SK-N-SH (cell line): ENCODE results near the gene FMO2. TPM values are rescaled to one million over a fixed set of nuclear protein-coding genes. Genes with fewer than 3 reads are reported as not detected.

Experiments
- CTCF ChIA-PET: fragments of 300-600, 350-600 bp; formaldehyde crosslinking; extraction: SDS; loops from one replicate; lab custom pipeline; 2021; lab: Yijun Ruan, JAX
- POLR2A ChIA-PET: fragments of 350-600 bp; sonication (Branson Sonifier 250); formaldehyde crosslinking; extraction: SDS; loops from one replicate; lab custom pipeline; 2020; ENCODE audit warnings: antibody characterized with exemption, inconsistent platforms; lab: Yijun Ruan, JAX
- DNase-seq: peaks from one replicate; pipeline ENCODE4 v3.0.0; 2012
- H2AFZ ChIP-seq: fragments of 200-600 bp; sonication (generic); 2 replicates; pipeline ENCODE4 v1.8.1; 2016; ENCODE audit warnings: antibody characterized with exemption, mild to moderate bottlenecking, low read depth
- H3F3A ChIP-seq: fragments of 200-600 bp; sonication (generic); replicated peaks from 2 replicates; pipeline ENCODE3; 2016; ENCODE audit warnings: antibody characterized with exemption, mild to moderate bottlenecking; ENCODE audit not compliant: insufficient read depth
- H3K27ac ChIP-seq, 2 experiments: fragments of 200-500 bp in 1 of 2; fragments of 200-600 bp in 1 of 2; sonication (Bioruptor generic) in 1 of 2; sonication (generic), shearing (Covaris generic) in 1 of 2; 2 replicates each; pipeline versions ENCODE4 v1.5.1 to v1.6.1; 2014 to 2016; ENCODE audit warnings: low read depth in 2 of 2, inconsistent platforms in 1 of 2, low read length in 1 of 2, mild to moderate bottlenecking in 1 of 2, mixed read lengths in 1 of 2
- H3K27me3 ChIP-seq: fragments of 200-600 bp; sonication (generic), shearing (Covaris generic); 2 replicates; pipeline ENCODE4 v1.6.1; 2016; ENCODE audit warnings: mixed run types; ENCODE audit not compliant: insufficient read depth
- H3K36me3 ChIP-seq, 2 experiments: fragments of 200-500 bp in 1 of 2; fragments of 200-600 bp in 1 of 2; sonication (Bioruptor generic) in 1 of 2; sonication (generic) in 1 of 2; replicated peaks in 1 of 2; 2 replicates each; pipeline versions ENCODE3 to v1.5.1; 2014 to 2016; ENCODE audit warnings: low read length in 1 of 2, mild to moderate bottlenecking in 1 of 2; ENCODE audit not compliant: insufficient read depth in 2 of 2, control insufficient read depth in 1 of 2
- H3K4me1 ChIP-seq, 2 experiments: fragments of 200-500 bp in 1 of 2; fragments of 200-600 bp in 1 of 2; sonication (Bioruptor generic) in 1 of 2; sonication (generic), shearing (Covaris generic) in 1 of 2; 2 replicates each; pipeline versions ENCODE4 v1.5.1 to v1.6.1; 2014 to 2016; ENCODE audit warnings: low read depth in 1 of 2, low read length in 1 of 2, mixed run types in 1 of 2; ENCODE audit not compliant: insufficient read depth in 2 of 2, control insufficient read depth in 1 of 2
- H3K4me2 ChIP-seq: fragments of 200-600 bp; sonication (generic), shearing (Covaris generic); 2 replicates; pipeline ENCODE4 v1.6.1; 2017; ENCODE audit warnings: mixed run types
- H3K4me3 ChIP-seq, 2 experiments: fragments of 200-500 bp in 1 of 2; fragments of 200-600 bp in 1 of 2; sonication (Bioruptor generic) in 1 of 2; sonication (generic), shearing (Covaris generic) in 1 of 2; 2 replicates each; pipeline versions ENCODE4 v1.5.1 to v1.8.1; 2014 to 2016; ENCODE audit warnings: low read depth in 2 of 2, inconsistent platforms in 1 of 2, low read length in 1 of 2, mild to moderate bottlenecking in 1 of 2, mixed read lengths in 1 of 2, moderate library complexity in 1 of 2
- H3K79me2 ChIP-seq: fragments of 200-600 bp; sonication (generic); 2 replicates; pipeline ENCODE4 v1.8.1; 2017; ENCODE audit warnings: mild to moderate bottlenecking; ENCODE audit not compliant: insufficient read depth
- H3K9ac ChIP-seq: fragments of 200-600 bp; sonication (generic); 2 replicates; pipeline ENCODE4 v1.6.1; 2017; ENCODE audit warnings: mixed run types
- H3K9me2 ChIP-seq: fragments of 200-600 bp; sonication (generic); 2 replicates; pipeline ENCODE4 v1.6.1; 2017; ENCODE audit warnings: mixed run types
- H3K9me3 ChIP-seq: fragments of 200-600 bp; sonication (generic); 2 replicates; pipeline ENCODE4 v1.6.1; 2017; ENCODE audit warnings: mixed run types, mild to moderate bottlenecking, moderate library complexity
- H4K20me1 ChIP-seq: fragments of 200-600 bp; sonication (generic); 2 replicates; pipeline ENCODE4 v1.6.1; 2017; ENCODE audit warnings: mild to moderate bottlenecking, mixed run types; ENCODE audit not compliant: insufficient read depth
- EP300 ChIP-seq, 2 experiments: IDR thresholded peaks; 2 replicates each; pipeline versions ENCODE4 v1.4.0 to v1.6.1; 2012; ENCODE audit warnings: borderline replicate concordance in 1 of 2, low read depth in 1 of 2, low read length in 1 of 2
- FOSL2 ChIP-seq: IDR thresholded peaks from 2 replicates; pipeline ENCODE4 v1.4.0; 2012; ENCODE audit warnings: low read depth, mild to moderate bottlenecking, moderate library complexity, borderline replicate concordance
- FOXM1 ChIP-seq: IDR thresholded peaks from 2 replicates; pipeline ENCODE4 v1.4.0; 2012; ENCODE audit warnings: low read depth, mild to moderate bottlenecking
- GABPA ChIP-seq: IDR thresholded peaks from 2 replicates; pipeline ENCODE4 v1.4.0; 2012; ENCODE audit warnings: low read depth, mild to moderate bottlenecking
- GATA2 ChIP-seq: sonication (generic); formaldehyde crosslinking; IDR thresholded peaks from 2 replicates; pipeline ENCODE4 v1.5.0; 2020; ENCODE audit warnings: mild to moderate bottlenecking, missing genetic modification reagents
- JUND ChIP-seq: IDR thresholded peaks from 2 replicates; pipeline ENCODE4 v1.4.0; 2012
- MEF2A ChIP-seq: IDR thresholded peaks from 2 replicates; pipeline ENCODE4 v1.4.0; 2012; ENCODE audit warnings: low read depth, borderline replicate concordance
- MXI1 ChIP-seq: IDR thresholded peaks from 2 replicates; pipeline ENCODE4 v1.6.1; 2012; ENCODE audit warnings: mild to moderate bottlenecking, low read depth, low read length, improper control_type of control experiment
- POLR2AphosphoS5 ChIP-seq: IDR thresholded peaks from 2 replicates; pipeline ENCODE4 v1.6.1; 2012; ENCODE audit warnings: low read depth, low read length
- RAD21 ChIP-seq: IDR thresholded peaks from 2 replicates; pipeline ENCODE4 v1.6.1; 2012; ENCODE audit warnings: mild to moderate bottlenecking, low read length
- RFX5 ChIP-seq: IDR thresholded peaks from 2 replicates; pipeline ENCODE4 v1.6.1; 2012; ENCODE audit warnings: mild to moderate bottlenecking, improper control_type of control experiment, low read length
- SIN3A ChIP-seq: IDR thresholded peaks from 2 replicates; pipeline ENCODE4 v1.6.1; 2012; ENCODE audit warnings: low read depth, mild to moderate bottlenecking, low read length, moderate library complexity, borderline replicate concordance
- TCF12 ChIP-seq: IDR thresholded peaks from 2 replicates; pipeline ENCODE4 v1.4.0; 2012
- WGBS: methylation state at CpG from one replicate; pipeline ENCODE4 v1.1.6; 2017; ENCODE audit warnings: low lambda C conversion rate; 5-methylcytosine and 5-hydroxymethylcytosine counted together
- polyA plus RNA-seq, 3 experiments: library from polyadenylated mRNA; depleted of rRNA; stranded (reverse); fragments of >200 nt; gene quantifications; 2 replicates each; pipeline ENCODE4 v1.2.3, GENCODE V29; 2012
- TF ChIP-seq, protein P1 (sequence below): IDR thresholded peaks from 2 replicates; pipeline ENCODE4; 2012
- TF ChIP-seq, protein P2 (sequence below): IDR thresholded peaks from 2 replicates; pipeline ENCODE4 v1.6.1; 2012; ENCODE audit warnings: mild to moderate bottlenecking, low read depth, low read length, moderate library complexity
- TF ChIP-seq, protein P3 (sequence below): fragments of 200-600 bp; sonication (generic); IDR thresholded peaks from 2 replicates; pipeline ENCODE4 v1.6.1; 2017; ENCODE audit warnings: antibody characterized with exemption, mild to moderate bottlenecking, moderate library complexity

FMO2 gene
- polyA plus RNA-seq, 1 of the 3 experiments (the other 2 are of a cell fraction) = not detected

DNA sequence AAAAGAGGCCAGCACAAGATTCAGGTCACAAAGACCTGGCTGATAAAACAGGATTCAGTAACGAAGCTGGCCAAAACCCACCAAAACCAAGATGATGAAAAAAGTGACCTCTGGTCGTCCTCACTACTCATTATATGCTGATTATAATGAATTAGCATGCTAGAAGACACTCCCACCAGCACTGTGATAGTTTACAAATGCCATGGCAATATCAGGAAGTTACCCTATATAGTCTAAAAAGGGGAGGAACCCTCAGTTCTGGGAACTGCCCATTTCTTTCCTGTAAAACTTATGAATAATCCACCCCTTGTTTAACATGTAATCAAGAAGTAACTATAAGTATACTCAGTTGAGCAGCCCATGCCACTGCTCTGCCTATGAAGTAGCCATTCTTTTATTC lies 26.0 kb upstream of the FMO2 start:
- Histone ChIP-seq H3K9me3 (no peaks in the 10 kb centered on the region), H3K79me2 (no peaks in the 10 kb centered on the region), H3K4me2 (no peak overlapping the region), H3K27me3 (no peaks in the 10 kb centered on the region), H3K4me1 (no peaks in the 10 kb centered on the region), H3K9ac (no peak overlapping the region), H3K4me3 (no peak overlapping the region), H4K20me1 (no peaks in the 10 kb centered on the region), H3K36me3 (no peaks in the 10 kb centered on the region), H3F3A (no peaks in the 10 kb centered on the region), H3K27ac (no peak overlapping the region), H2AFZ (no peak overlapping the region), H3K9me2 (no peaks in the 10 kb centered on the region)
- TF ChIP-seq JUND (no peak), FOXM1 (no peak), EP300 (IDR thresholded peaks at IDR 0.05; ENCODE audit: borderline replicate concordance in 1 of 2, low read depth in 1 of 2, low read length in 1 of 2) (no peak), GABPA (no peak)
- 0% methylated on average over 2 of the region's 2 CpGs for WGBS
- ChIA-PET POLR2A (no interaction called here), CTCF (no interaction called here)
- DNase-seq = no peak

DNA sequence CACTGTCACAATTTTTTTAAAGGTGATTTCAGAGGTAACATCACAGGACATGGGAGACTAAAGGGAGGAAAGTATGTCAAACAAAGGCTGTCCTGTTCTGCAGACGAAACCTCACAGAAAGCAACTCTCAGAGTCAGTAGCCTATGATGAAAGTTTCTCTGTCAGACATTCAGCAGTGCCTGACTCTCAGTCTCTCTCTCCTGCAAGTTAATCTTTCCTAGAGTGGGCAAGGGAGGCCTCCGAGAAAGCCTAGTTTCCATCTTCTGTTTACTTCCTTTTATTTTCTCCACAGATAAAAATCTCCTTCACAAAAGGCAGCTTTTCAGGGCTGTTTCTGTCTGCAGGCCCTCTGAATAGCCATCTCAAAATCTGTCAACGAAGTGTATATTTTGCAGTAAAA lies 24.9 kb upstream of the FMO2 start:
- DNase-seq = no peak
- Histone ChIP-seq H3K4me1 (no peaks in the 10 kb centered on the region), H2AFZ (no peak overlapping the region), H3F3A (no peaks in the 10 kb centered on the region), H3K27ac (no peak overlapping the region), H4K20me1 (no peaks in the 10 kb centered on the region), H3K79me2 (no peaks in the 10 kb centered on the region), H3K27me3 (no peaks in the 10 kb centered on the region; the same call in 1 of the 2 replicates), H3K4me3 (no peak overlapping the region), H3K9me3 (no peaks in the 10 kb centered on the region), H3K36me3 (no peaks in the 10 kb centered on the region), H3K9ac (no peak overlapping the region), H3K9me2 (no peaks in the 10 kb centered on the region), H3K4me2 (no peak overlapping the region)
- ChIA-PET POLR2A (no interaction called here), CTCF (no interaction called here)
- WGBS = 3% methylated on average over 3 of the region's 3 CpGs
- no peak for TF ChIP-seq FOXM1
- no peak for TF ChIP-seq TCF12
- TF ChIP-seq MEF2A = no peak

DNA sequence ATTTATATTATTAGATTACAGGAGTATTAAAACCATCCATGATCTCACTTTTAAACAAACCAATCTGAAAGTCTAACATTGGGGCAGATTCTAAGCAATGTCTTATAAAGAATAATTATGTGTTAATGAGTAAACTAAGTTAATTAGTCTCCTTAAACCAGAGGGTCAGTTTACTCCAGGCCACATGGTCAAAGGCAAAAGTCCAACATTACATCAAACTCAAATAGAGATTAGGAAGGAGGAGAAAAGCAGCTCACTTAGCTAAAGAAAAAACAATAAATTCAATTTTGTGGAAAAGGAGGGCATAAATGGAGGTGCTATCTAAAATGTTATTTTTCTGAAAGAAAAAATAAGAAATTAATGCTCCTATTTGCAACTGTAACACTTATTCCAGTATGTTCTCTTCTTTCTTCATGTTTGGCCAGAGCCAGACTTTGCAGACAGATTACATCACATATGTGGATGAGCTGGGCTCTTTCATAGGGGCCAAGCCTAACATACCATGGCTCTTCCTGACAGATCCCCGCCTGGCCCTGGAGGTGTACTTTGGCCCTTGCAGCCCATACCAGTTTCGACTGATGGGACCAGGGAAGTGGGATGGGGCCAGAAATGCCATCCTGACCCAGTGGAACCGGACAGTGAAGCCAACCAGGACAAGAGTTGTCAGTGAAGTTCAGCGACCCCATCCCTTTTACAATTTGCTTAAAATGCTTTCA lies 24.3 kb upstream of the FMO2 start:
- WGBS = 1% methylated on average over 4 of the region's 4 CpGs
- Histone ChIP-seq H3K9me3 (no peaks in the 10 kb centered on the region), H3K79me2 (no peaks in the 10 kb centered on the region), H3F3A (no peaks in the 10 kb centered on the region), H3K9ac (no peak overlapping the region), H3K36me3 (no peaks in the 10 kb centered on the region), H3K4me2 (no peak overlapping the region), H3K9me2 (no peaks in the 10 kb centered on the region), H3K27ac (no peak overlapping the region), H3K4me3 (no peak overlapping the region), H4K20me1 (no peaks in the 10 kb centered on the region), H3K4me1 (no peaks in the 10 kb centered on the region), H3K27me3 (peaks cover 2% of the 10 kb centered on the region; the same call in 1 of the 2 replicates), H2AFZ (no peak overlapping the region)
- ChIA-PET POLR2A (no interaction called here), CTCF (interaction anchor here (0.6 kb wide), 1 partner anchor 1592 kb away, joined by 3 read pairs; no protein-coding TSS in a partner anchor)
- no peak for DNase-seq
- TF ChIP-seq, protein P1, sequence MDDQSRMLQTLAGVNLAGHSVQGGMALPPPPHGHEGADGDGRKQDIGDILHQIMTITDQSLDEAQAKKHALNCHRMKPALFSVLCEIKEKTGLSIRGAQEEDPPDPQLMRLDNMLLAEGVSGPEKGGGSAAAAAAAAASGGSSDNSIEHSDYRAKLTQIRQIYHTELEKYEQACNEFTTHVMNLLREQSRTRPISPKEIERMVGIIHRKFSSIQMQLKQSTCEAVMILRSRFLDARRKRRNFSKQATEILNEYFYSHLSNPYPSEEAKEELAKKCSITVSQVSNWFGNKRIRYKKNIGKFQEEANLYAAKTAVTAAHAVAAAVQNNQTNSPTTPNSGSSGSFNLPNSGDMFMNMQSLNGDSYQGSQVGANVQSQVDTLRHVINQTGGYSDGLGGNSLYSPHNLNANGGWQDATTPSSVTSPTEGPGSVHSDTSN = no peak
- no peak for TF ChIP-seq SIN3A
- TF ChIP-seq RAD21 = no peak
- TF ChIP-seq RFX5 = no peak
- TF ChIP-seq FOSL2 = no peak
- TF ChIP-seq, protein P2, sequence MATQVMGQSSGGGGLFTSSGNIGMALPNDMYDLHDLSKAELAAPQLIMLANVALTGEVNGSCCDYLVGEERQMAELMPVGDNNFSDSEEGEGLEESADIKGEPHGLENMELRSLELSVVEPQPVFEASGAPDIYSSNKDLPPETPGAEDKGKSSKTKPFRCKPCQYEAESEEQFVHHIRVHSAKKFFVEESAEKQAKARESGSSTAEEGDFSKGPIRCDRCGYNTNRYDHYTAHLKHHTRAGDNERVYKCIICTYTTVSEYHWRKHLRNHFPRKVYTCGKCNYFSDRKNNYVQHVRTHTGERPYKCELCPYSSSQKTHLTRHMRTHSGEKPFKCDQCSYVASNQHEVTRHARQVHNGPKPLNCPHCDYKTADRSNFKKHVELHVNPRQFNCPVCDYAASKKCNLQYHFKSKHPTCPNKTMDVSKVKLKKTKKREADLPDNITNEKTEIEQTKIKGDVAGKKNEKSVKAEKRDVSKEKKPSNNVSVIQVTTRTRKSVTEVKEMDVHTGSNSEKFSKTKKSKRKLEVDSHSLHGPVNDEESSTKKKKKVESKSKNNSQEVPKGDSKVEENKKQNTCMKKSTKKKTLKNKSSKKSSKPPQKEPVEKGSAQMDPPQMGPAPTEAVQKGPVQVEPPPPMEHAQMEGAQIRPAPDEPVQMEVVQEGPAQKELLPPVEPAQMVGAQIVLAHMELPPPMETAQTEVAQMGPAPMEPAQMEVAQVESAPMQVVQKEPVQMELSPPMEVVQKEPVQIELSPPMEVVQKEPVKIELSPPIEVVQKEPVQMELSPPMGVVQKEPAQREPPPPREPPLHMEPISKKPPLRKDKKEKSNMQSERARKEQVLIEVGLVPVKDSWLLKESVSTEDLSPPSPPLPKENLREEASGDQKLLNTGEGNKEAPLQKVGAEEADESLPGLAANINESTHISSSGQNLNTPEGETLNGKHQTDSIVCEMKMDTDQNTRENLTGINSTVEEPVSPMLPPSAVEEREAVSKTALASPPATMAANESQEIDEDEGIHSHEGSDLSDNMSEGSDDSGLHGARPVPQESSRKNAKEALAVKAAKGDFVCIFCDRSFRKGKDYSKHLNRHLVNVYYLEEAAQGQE = no peak
- no peak for TF ChIP-seq GABPA
- no peak for TF ChIP-seq POLR2AphosphoS5
- TF ChIP-seq MXI1 = no peak
- no peak for TF ChIP-seq GATA2 (CRISPR knock-in tag)
- TF ChIP-seq, protein P3, sequence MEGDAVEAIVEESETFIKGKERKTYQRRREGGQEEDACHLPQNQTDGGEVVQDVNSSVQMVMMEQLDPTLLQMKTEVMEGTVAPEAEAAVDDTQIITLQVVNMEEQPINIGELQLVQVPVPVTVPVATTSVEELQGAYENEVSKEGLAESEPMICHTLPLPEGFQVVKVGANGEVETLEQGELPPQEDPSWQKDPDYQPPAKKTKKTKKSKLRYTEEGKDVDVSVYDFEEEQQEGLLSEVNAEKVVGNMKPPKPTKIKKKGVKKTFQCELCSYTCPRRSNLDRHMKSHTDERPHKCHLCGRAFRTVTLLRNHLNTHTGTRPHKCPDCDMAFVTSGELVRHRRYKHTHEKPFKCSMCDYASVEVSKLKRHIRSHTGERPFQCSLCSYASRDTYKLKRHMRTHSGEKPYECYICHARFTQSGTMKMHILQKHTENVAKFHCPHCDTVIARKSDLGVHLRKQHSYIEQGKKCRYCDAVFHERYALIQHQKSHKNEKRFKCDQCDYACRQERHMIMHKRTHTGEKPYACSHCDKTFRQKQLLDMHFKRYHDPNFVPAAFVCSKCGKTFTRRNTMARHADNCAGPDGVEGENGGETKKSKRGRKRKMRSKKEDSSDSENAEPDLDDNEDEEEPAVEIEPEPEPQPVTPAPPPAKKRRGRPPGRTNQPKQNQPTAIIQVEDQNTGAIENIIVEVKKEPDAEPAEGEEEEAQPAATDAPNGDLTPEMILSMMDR = no peak
- TF ChIP-seq TCF12 = no peak
